GM21737 (cell line): ENCODE data around the gene XRN2.

Source experiments
- ATAC-seq: cut with Tn5 transposase; IDR thresholded peaks from one replicate; pipeline ENCODE4 v1.9.1; 2021; ENCODE audit warnings: mild to moderate bottlenecking, moderate library complexity; ENCODE audit not compliant: unreplicated experiment

The XRN2 gene

DNA sequence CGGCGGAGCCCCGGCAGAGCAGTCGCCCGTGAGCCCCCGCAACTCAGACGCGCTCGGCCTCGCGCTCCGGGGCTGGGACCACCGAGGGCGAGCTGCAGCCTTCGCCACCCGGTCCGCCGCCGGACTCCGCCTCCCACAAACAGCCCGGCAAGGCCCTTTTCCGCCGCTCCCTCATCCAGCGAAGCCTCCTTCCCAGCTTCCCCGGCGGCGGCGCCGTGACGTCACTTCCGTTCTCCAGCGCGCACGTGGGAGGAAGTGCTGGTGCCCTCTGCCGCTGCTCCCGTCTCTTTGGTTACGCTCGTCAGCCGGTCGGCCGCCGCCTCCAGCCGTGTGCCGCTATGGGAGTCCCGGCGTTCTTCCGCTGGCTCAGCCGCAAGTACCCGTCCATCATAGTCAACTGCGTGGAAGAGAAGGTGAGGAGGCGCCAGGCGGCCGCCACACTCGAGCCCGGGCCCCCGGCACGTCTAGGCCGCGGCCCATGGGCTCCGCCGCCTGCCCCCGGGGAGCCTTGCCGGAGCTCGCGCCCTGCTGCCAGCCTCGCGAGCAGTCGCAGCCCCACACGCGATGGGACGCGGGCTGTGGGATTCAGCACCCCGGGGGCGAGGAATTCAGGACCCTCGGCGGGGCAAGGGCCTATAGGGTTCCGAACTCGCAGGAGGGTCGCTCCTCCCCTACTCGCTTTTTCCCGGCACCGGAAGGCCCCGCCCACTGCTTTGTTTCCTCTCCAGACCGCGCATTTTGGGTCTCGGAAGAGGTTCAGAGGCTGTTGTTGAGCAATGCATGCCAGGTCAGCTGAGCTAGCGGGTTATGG lies at the start of gene XRN2:
Gene XRN2, plus strand, starts transcription at position 271 of the 811 bp plus-strand sequence. Its CDS starts 68 bp downstream, at position 339.
- ATAC-seq, result peak; percentile 92

DNA sequence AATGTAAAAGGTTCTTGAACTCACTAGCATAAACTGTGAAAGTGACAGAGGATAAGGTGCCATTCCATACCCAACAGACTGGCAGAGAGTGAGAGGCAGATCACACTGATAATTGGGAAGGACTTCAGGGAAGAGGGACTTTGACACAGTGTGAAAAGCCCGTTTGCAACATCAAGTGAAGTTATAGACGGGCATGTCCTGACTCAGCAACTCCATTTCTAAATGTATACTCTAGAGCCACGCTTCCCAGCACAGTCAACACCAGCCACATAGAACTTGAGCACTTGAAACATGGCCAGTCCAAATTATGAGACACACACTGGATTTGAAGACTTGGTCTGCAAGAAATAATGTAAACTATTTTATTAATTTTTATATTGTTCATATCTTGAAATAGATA lies 45.9 kb upstream of the XRN2 start:
- ATAC-seq, result no peak

GRCh38 chr20:21258411-21258810 lies 44.7 kb upstream of the XRN2 start:
- no peak for ATAC-seq

DNA sequence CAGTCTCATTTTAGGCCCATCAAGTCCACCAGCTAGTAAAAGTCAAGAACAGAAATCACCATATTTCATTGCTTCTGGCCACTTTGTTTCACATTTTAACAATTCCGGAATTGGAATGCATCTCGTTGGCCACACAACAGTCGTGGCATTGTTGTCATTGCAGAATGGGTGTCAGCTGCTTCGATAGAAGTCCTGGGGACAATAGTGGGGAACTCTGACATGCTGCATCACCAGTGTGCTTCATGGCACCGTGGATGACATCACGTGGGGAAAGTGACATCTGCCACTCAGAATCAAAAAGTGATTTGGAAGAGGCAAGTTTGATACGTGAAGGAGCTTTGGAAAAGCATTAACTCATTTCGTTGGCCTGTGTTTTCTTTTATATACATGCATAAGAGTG lies 43.8 kb upstream of the XRN2 start:
- no peak for ATAC-seq

GRCh38 chr20:21262812-21263211 lies 40.3 kb upstream of the XRN2 start:
- no peak for ATAC-seq

GRCh38 chr20:21265261-21266190 lies 37.6 kb upstream of the XRN2 start:
- no peak for ATAC-seq

- ATAC-seq, result no peak
Measured at GRCh38 chr20:21266191-21266536, 37.0 kb upstream of the XRN2 start.

GRCh38 chr20:21269772-21270171 lies 33.4 kb upstream of the XRN2 start:
- no peak for ATAC-seq

DNA sequence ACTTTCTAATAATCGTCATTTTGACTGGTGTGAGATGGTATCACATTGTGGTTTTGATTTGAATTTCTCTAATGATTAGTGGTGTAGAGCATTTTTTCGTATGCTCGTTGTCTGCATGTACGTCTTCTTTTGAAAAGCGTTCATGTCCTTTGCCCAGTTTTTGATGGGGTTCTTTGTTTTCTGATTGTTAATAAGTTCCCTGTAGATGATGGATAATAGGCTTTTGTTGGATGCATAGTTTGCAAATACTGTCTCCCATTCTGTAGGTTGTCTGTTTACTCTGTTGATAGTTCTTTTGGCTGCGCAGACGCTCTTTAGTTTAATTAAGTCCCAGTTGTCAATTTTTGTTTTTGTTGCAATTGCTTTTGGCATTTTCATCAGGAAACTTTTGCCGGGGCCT lies 32.3 kb upstream of the XRN2 start:
- ATAC-seq, result no peak

GRCh38 chr20:21272279-21272678 lies 30.9 kb upstream of the XRN2 start:
- ATAC-seq, result no peak

GRCh38 chr20:21272679-21273078 lies 30.5 kb upstream of the XRN2 start:
- ATAC-seq, result no peak

DNA sequence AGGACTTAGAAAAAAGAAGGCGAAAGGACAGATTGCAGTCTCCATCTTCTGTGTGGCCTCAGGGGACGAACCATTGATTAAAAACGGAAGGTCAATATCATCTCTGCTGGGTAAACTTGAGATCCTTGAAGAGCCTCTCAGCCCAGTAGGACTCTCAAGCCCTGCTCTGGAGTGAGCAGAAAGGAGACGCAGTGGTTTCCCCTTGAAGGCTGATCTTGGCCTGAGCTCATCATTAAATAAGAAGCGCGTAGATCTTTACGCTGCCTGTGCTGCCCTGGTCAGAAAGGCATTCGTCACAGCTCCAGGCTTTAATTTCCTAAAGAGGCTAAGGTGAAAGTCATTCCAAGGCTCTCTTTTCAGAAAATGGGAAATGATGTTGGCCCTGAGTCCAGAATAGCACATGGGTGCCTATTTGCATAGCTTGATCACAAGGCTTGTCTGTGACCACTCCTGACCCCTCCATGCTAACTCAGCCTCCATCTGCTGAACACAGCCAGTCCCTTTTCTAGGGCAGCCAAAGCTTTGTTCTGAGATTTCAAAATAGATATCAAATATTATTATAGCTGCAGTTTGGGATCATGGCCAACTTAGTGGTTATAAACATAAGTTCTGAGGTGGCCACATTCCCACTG lies 29.3 kb upstream of the XRN2 start:
- no peak for ATAC-seq

- ATAC-seq, result no peak
Measured at GRCh38 chr20:21278829-21279228, 24.3 kb upstream of the XRN2 start.

DNA sequence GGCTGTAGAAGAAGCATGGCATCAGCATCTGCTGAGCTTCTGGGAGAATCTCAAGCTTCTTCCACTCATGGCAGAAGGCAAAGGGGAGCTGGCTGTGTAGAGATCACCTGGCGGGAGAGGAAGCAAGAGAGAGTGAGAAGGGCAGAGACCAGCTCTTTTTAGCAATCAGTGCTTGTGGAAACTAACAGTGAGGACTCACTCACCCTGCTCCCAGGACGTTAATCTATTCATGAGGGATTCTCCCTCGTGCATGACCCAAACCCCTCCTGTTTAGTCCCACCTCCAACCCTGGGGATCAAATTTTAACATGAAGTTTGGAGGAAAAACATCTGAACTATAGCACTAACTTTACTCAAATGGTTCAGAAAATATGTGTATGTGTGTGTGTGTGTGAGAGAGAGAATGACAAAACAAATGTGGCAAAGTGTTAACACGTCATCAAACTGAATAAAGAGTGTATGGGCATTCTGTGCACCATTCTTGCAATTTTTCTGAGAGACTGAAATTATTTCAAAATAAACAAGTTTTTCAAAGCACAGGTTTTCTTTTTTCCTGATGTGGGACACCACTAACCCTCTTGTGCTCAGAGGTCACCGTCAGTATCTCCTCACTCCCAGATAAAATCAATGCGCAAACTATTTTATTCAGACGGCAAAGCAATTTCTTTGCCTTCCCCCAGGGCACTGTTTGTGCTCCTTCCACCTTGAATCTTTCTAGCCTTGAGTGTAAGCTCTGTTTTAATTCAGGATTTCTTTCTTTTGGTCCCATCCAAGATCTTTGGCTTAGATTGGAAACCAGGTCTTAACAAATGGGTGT lies 23.2 kb upstream of the XRN2 start:
- no peak for ATAC-seq

DNA sequence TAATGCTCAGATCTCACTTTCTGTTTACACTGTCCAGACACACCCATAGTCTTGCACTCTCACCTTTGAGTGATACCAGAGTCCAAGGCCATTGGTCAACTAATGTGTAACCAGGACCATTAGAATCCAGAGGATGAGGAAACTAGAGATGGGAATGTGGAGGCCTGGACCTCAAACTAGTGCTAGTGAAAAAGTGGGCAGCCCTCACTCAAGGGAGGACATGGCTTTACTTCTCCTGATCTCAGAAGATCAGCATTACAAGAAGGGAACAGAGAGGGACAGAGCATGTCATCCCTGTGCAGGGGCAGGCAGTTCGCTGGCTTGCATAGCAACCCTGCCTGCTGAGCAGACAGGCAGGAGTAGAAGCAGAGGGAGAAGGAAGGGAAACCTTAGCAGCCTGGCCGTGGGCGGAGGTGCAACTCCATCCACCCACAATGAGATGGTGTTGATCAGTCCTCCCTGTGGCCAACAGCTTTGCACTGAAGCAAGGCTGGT lies 22.6 kb upstream of the XRN2 start:
- no peak for ATAC-seq

DNA sequence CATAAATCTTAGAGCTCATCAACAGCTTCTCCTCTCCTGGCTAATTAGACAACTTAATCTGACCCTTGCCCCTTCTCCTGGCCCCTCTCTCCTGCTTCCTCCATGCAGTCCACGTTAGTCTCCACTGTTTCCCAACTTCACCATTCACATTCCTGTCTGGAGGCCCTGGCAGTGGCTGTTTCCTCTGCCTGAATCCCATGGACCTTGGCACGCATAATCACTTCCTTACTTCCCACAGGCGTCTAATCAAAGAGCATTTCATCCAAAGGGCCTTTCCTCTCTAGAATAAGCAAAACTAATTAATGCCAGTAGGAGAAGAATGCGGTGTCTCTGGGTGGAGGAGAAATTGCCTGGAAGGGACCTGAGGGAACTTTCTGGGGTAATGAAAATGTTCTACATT lies 16.4 kb upstream of the XRN2 start:
- no peak for ATAC-seq

- ATAC-seq, result no peak
Measured at GRCh38 chr20:21288587-21289370, 14.4 kb upstream of the XRN2 start.

- ATAC-seq, result no peak
Measured at GRCh38 chr20:21289651-21290050, 13.5 kb upstream of the XRN2 start.

GRCh38 chr20:21291026-21291425 lies 12.1 kb upstream of the XRN2 start:
- ATAC-seq, result no peak

DNA sequence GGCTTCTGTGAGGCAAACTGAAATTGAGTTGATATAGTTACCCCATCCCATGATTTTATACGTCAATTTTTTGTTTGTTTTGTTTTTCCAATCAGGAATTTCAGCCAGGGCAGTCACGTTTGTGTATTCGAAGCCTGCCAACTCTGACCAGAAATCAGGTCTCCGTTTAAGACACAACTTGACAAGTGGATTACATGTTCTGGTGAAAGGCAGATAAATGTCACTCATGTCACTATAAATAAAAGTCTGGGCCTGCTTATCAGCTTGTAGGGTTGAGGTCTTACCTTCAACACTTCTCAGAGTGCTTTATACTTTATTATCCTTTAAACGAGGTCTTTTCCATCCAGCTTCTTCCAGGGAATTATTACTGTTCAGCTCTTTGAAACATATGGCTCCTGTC lies 8.4 kb upstream of the XRN2 start:
- no peak for ATAC-seq
